ENCODE measurements around the gene FAM149B1.

FAM149B1 gene

DNA sequence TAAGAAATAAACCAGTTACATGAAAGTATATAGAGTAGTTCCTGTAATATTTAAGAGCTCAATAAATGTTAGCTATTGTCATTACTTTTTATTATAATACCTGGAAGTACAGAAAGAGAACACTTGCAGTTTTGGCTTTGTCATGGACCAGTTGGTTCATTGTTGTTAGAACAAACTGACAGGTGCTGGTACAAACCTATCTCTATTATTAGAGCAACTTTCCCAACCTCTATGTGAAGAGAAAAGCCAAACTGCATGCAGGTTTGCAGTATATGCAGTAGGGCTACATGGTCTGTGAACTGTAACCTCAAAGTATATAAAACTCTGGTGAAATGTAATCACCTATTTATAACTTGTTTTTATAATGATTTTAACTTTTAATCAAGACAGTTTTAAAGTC lies 58.7 kb downstream of the FAM149B1 start:
- TF ChIP-seq EZH2 (IDR thresholded peaks at IDR 0.05; ENCODE audit: borderline replicate concordance, low read length) = no peak
- TF ChIP-seq, protein P1, sequence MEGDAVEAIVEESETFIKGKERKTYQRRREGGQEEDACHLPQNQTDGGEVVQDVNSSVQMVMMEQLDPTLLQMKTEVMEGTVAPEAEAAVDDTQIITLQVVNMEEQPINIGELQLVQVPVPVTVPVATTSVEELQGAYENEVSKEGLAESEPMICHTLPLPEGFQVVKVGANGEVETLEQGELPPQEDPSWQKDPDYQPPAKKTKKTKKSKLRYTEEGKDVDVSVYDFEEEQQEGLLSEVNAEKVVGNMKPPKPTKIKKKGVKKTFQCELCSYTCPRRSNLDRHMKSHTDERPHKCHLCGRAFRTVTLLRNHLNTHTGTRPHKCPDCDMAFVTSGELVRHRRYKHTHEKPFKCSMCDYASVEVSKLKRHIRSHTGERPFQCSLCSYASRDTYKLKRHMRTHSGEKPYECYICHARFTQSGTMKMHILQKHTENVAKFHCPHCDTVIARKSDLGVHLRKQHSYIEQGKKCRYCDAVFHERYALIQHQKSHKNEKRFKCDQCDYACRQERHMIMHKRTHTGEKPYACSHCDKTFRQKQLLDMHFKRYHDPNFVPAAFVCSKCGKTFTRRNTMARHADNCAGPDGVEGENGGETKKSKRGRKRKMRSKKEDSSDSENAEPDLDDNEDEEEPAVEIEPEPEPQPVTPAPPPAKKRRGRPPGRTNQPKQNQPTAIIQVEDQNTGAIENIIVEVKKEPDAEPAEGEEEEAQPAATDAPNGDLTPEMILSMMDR (IDR thresholded peaks at IDR 0.05; ENCODE audit: low read length) = no peak

DNA sequence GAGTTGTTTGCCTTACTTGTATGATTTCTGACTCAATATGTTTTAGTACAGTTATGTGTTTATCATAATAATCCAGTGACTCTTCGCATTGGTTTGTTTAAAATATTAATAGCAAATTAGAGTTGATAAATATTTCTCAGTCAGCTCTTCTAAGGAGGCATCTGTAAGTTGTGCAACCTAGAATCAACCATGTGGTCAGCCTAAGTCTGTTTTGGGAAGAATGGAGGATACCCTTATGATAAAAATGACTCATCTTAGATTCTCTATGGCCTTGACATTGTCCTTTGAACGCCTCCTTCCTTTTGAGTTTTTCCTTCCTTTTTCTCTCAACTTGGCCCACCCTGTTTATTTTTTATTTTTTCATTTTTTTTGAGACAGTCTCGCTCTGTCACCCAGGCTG lies 60.3 kb downstream of the FAM149B1 start:
- H3K9me2 ChIP-seq (ENCODE audit: low read depth, low read length) = no peaks in the 10 kb centered on the region
- H3K9me3 ChIP-seq (ENCODE audit: low read length) = no peaks in the 10 kb centered on the region
- no peak overlapping the region for H3K4me2 ChIP-seq (ENCODE audit: low read length)
- H3K79me2 ChIP-seq (ENCODE audit: insufficient read depth, low read length) = no peaks in the 10 kb centered on the region
- no peak overlapping the region for H3K27ac ChIP-seq (ENCODE audit: low read depth, low read length, poor library complexity, severe bottlenecking)
- no peak overlapping the region for H2AFZ ChIP-seq (ENCODE audit: low read length)
- no peaks in the 10 kb centered on the region for H4K20me1 ChIP-seq (ENCODE audit: insufficient read depth, low read length)
- H3K4me3 ChIP-seq (ENCODE audit: low read depth, low read length, poor library complexity, severe bottlenecking) = no peak overlapping the region
- no peaks in the 10 kb centered on the region for H3K27me3 ChIP-seq (ENCODE audit: insufficient read depth, low read length)
- no peaks in the 10 kb centered on the region for H3K4me1 ChIP-seq (ENCODE audit: insufficient read depth, low read length, severe bottlenecking)
- H3K36me3 ChIP-seq (ENCODE audit: insufficient read depth, low read length) = no peaks in the 10 kb centered on the region
- no peak for TF ChIP-seq EZH2 (IDR thresholded peaks at IDR 0.05; ENCODE audit: borderline replicate concordance, low read length)
- TF ChIP-seq, protein P1 (IDR thresholded peaks at IDR 0.05; ENCODE audit: low read length) = no peak
- no peaks in the 10 kb centered on the region for H3F3A ChIP-seq (ENCODE audit: insufficient read depth, low read length)
- H3K9ac ChIP-seq (ENCODE audit: low read length) = no peak overlapping the region

More for the DNA sequence above, 58.7 kb downstream of the FAM149B1 start:
- Histone ChIP-seq H3K9me2 (ENCODE audit: low read depth, low read length) (no peaks in the 10 kb centered on the region), H3K4me3 (ENCODE audit: low read depth, low read length, poor library complexity, severe bottlenecking) (no peak overlapping the region), H3F3A (ENCODE audit: insufficient read depth, low read length) (no peaks in the 10 kb centered on the region), H3K27me3 (ENCODE audit: insufficient read depth, low read length) (no peaks in the 10 kb centered on the region), H3K4me2 (ENCODE audit: low read length) (no peak overlapping the region), H2AFZ (ENCODE audit: low read length) (no peak overlapping the region), H3K27ac (ENCODE audit: low read depth, low read length, poor library complexity, severe bottlenecking) (no peak overlapping the region), H4K20me1 (ENCODE audit: insufficient read depth, low read length) (no peaks in the 10 kb centered on the region), H3K4me1 (ENCODE audit: insufficient read depth, low read length, severe bottlenecking) (no peaks in the 10 kb centered on the region), H3K79me2 (ENCODE audit: insufficient read depth, low read length) (no peaks in the 10 kb centered on the region), H3K36me3 (ENCODE audit: insufficient read depth, low read length) (no peaks in the 10 kb centered on the region), H3K9me3 (ENCODE audit: low read length) (no peaks in the 10 kb centered on the region), H3K9ac (ENCODE audit: low read length) (no peak overlapping the region)

DNA sequence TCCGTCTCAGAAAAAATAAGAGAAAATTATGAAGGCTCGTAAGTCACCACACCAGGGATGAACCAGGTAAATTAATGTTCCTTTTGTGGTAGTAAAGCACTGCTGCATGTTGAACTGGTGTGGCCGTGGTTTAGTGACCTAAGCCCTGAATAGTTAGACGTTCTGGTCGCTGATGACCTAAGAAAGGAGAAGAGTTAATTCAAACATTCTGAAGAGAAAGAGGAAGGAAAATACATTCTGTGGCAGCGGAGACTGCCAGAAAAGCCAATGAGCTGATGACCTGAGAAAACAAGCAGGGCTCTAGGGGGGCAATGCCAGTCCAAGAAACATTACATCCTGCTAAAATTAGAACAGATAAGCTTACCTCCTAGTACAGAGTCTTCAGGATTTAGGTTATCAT lies 61.6 kb downstream of the FAM149B1 start:
- Histone ChIP-seq H3K9ac (ENCODE audit: low read length) (no peak overlapping the region), H3K9me2 (ENCODE audit: low read depth, low read length) (no peaks in the 10 kb centered on the region), H3K27me3 (ENCODE audit: insufficient read depth, low read length) (no peaks in the 10 kb centered on the region), H3K27ac (ENCODE audit: low read depth, low read length, poor library complexity, severe bottlenecking) (no peak overlapping the region), H3K4me2 (ENCODE audit: low read length) (no peak overlapping the region), H4K20me1 (ENCODE audit: insufficient read depth, low read length) (no peaks in the 10 kb centered on the region), H3K36me3 (ENCODE audit: insufficient read depth, low read length) (peaks cover 10% of the 10 kb centered on the region; the same call in 1 of the 2 replicates), H2AFZ (ENCODE audit: low read length) (no peak overlapping the region), H3K79me2 (ENCODE audit: insufficient read depth, low read length) (no peaks in the 10 kb centered on the region), H3K4me1 (ENCODE audit: insufficient read depth, low read length, severe bottlenecking) (no peaks in the 10 kb centered on the region), H3K4me3 (ENCODE audit: low read depth, low read length, poor library complexity, severe bottlenecking) (no peak overlapping the region), H3K9me3 (ENCODE audit: low read length) (no peaks in the 10 kb centered on the region), H3F3A (ENCODE audit: insufficient read depth, low read length) (no peaks in the 10 kb centered on the region)
- TF ChIP-seq, protein P1 (IDR thresholded peaks at IDR 0.05; ENCODE audit: low read length) = no peak
- TF ChIP-seq EZH2 (IDR thresholded peaks at IDR 0.05; ENCODE audit: borderline replicate concordance, low read length) = no peak
